NB4 (cell line): ENCODE data around the gene TMBIM6.

Experiments
- DNase-seq: peaks from one replicate; pipeline ENCODE4 v3.0.0; 2010; ENCODE audit warnings: low read depth
- H3K4me3 ChIP-seq: one replicate; pipeline ENCODE4 v1.5.1; 2011; ENCODE audit warnings: mild to moderate bottlenecking, low read depth, low read length, moderate library complexity
- CTCF ChIP-seq: IDR thresholded peaks from one replicate; pipeline ENCODE4 v1.5.1; 2012; ENCODE audit warnings: low read depth, low read length
- MAX ChIP-seq: IDR thresholded peaks from 2 replicates; pipeline ENCODE4 v1.6.1; 2011; ENCODE audit warnings: low read depth, low read length
- MYC ChIP-seq: IDR thresholded peaks from 2 replicates; pipeline ENCODE4 v1.6.1; 2011; ENCODE audit warnings: low read depth, low read length
- POLR2A ChIP-seq: IDR thresholded peaks from 2 replicates; pipeline ENCODE4 v1.6.1; 2011; ENCODE audit warnings: mild to moderate bottlenecking; ENCODE audit not compliant: insufficient read length; ENCODE audit errors: extremely low read depth

TMBIM6 gene

GRCh38 chr12:49794021-49794420 lies 52.7 kb downstream of the TMBIM6 start:
- TF ChIP-seq MYC (no peak), POLR2A (no peak), MAX (no peak), CTCF (no peak)
- no peak for DNase-seq
- no peak overlapping the region for H3K4me3 ChIP-seq

GRCh38 chr12:49794811-49795653 lies 53.7 kb downstream of the TMBIM6 start:
- no peak for DNase-seq
- TF ChIP-seq CTCF (no peak), MAX (no peak), POLR2A (no peak), MYC (no peak)
- no peak overlapping the region for H3K4me3 ChIP-seq

GRCh38 chr12:49795654-49796105 lies 54.3 kb downstream of the TMBIM6 start:
- H3K4me3 ChIP-seq, result no peak overlapping the region
- DNase-seq, result no peak
- TF ChIP-seq MAX (no peak), MYC (no peak), POLR2A (no peak), CTCF (no peak)

GRCh38 chr12:49796155-49796554 lies 54.8 kb downstream of the TMBIM6 start:
- DNase-seq, result no peak
- TF ChIP-seq MYC (no peak), POLR2A (no peak), MAX (no peak), CTCF (no peak)
- no peak overlapping the region for H3K4me3 ChIP-seq

GRCh38 chr12:49796606-49797448 lies 55.5 kb downstream of the TMBIM6 start:
- no peak for DNase-seq
- H3K4me3 ChIP-seq, result no peak overlapping the region
- no peak for TF ChIP-seq CTCF
- no peak for TF ChIP-seq POLR2A
- TF ChIP-seq MAX, result no peak
- no peak for TF ChIP-seq MYC
